RWPE1 (cell line): ENCODE results near the gene ZBED5.

Experiments used
- CTCF ChIA-PET: fragments of 350-600 bp; sonication (Branson Sonifier 250); formaldehyde crosslinking; extraction: SDS; loops from one replicate; lab custom pipeline; 2021; lab: Yijun Ruan, JAX
- POLR2A ChIA-PET: fragments of 400-600 bp; formaldehyde crosslinking; extraction: SDS; loops from one replicate; lab custom pipeline; 2020; ENCODE audit warnings: antibody characterized with exemption; ENCODE audit not compliant: low non-redundant PET; lab: Yijun Ruan, JAX
- DNase-seq: peaks from one replicate; pipeline ENCODE4 v3.0.0; 2012; ENCODE audit warnings: low spot score
- H3K27ac ChIP-seq: fragments of 450-650 bp; 2 replicates; pipeline ENCODE4 v1.5.1; 2017
- TF ChIP-seq, protein P1 (sequence below): fragments of 450-650 bp; conservative IDR thresholded peaks from 2 replicates; pipeline ENCODE4 v1.5.1; 2017; ENCODE audit warnings: low read depth, mild to moderate bottlenecking

Gene ZBED5

DNA sequence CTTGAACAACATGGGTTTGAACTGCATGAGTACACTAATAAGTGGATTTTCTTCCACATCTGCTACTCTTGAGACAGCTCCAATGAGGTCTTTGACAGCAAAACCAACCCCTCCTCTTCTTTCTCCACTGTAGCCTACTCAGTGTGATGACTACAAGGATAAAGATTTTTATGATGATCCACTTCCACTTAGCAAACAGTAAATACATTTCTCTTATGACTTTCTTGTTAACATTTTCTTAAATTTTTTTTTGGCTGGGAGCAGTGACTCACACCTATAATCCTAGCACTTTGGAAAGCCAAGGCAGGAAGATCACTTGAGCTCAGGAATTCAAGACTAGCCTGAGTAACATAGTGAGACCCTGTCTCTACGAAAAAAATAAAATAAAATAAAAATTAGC is 39.3 kb downstream of the ZBED5 start:
- DNase-seq = no peak
- peak overlapping the region; percentile 39; the same call in 1 of the 2 replicates for H3K27ac ChIP-seq
- POLR2A ChIA-PET = no interaction called here
- CTCF ChIA-PET = interaction anchor here (0.9 kb wide), 1 partner anchor 26 kb away, joined by 5 read pairs; no protein-coding TSS in a partner anchor
- TF ChIP-seq, protein P1, sequence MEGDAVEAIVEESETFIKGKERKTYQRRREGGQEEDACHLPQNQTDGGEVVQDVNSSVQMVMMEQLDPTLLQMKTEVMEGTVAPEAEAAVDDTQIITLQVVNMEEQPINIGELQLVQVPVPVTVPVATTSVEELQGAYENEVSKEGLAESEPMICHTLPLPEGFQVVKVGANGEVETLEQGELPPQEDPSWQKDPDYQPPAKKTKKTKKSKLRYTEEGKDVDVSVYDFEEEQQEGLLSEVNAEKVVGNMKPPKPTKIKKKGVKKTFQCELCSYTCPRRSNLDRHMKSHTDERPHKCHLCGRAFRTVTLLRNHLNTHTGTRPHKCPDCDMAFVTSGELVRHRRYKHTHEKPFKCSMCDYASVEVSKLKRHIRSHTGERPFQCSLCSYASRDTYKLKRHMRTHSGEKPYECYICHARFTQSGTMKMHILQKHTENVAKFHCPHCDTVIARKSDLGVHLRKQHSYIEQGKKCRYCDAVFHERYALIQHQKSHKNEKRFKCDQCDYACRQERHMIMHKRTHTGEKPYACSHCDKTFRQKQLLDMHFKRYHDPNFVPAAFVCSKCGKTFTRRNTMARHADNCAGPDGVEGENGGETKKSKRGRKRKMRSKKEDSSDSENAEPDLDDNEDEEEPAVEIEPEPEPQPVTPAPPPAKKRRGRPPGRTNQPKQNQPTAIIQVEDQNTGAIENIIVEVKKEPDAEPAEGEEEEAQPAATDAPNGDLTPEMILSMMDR = no peak

GRCh38 chr11:10813945-10814344 is 43.9 kb downstream of the ZBED5 start:
- TF ChIP-seq, protein P1 = no peak
- POLR2A ChIA-PET = no interaction called here
- no peak for DNase-seq
- CTCF ChIA-PET = no interaction called here
- H3K27ac ChIP-seq = no peak overlapping the region

DNA sequence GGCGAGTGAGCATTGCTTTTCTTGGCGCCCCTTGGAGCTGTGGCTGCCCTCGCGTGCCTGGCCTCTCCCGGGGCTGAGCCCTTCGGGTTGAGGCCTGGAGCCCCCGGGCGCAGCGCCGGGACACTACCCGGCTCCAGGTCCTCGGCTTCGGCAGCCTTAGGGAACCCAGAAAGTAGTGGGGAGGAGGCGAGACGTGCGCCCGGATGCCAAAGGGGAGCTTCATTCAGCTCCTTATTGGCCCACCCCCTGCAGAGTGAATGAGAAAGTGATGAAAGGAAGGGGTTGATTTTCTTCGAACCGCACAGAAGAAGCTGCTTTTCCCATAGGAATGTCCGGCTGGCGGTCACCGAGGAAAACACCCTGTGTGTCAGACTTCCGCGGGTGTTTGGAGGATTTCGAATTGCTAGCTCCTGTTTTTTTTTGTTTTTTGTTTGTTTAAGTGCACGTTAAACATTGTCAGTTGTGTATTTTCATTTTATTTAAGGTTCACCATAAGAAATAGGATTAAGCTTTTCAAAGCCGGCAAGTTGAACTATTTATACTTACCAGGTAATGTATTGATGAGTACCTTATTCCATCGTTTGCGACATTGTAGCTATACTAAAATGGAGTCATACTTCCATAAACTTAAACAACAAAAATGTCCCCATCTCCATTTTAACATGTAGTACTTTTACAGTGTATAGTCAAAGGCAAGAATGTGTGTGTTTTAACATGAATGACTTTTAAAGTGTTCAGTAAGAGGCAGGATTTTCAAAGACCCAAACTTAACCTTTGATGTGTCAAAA is 48.3 kb downstream of the ZBED5 start:
- TF ChIP-seq, protein P1 = no peak
- CTCF ChIA-PET = interaction anchor here (0.6 to 0.8 kb wide), 3 partner anchors 17 to 219 kb away, joined by 3 read pairs; no protein-coding TSS in a partner anchor
- peak overlapping the region; percentile 96 for H3K27ac ChIP-seq
- peak; percentile 67 for DNase-seq
- POLR2A ChIA-PET = interaction anchor here (0.6 to 1.8 kb wide), 10 partner anchors 12 to 398 kb away, joined by 3 to 24 read pairs (median 7); partner anchors contain the start of gene ZBED5

DNA sequence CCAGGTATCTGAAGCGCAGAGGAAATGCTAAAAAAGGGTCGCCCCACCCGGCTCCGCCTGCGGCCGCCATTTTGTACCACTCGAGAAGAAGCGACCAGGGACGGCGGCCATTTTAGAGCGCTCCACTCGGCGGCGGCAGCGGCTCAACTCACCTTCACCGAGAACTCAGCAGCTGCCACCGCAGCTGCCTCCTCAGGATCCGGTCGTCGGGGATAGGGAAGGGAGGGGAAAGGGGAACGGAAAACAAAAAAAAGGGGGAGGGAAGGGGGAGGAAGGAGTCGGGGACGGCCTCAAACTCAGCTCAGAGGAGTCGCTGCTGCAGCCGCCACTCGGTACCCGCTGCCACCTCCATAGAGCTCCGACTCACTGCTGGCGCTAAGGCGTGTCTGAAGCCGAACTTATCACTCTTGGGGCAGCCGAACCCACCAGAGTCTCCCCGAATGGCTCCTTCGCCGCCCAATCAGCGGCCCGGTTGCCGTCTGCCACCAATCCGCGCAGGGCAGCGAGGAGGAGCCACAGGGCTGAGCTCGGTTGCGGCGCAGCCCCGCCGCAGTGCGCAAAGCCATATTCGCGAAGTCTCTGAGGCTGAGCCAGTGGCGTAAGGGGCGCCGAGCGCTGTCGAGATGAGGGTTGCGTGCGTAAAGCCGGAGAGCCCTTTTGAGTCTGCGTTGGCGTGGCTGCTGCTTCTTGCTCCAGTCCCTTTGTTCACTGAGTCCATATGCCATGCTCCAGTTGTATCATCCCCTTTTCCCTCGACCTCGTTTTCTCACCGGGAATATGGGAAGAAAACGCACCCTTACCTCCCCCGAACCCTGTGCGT is 49.1 kb downstream of the ZBED5 start, which contains the start of gene EIF4G2:
EIF4G2 (minus strand) TSS at position 374 of the 820 bp plus-strand sequence.
- ChIA-PET CTCF (interaction anchor here (0.6 to 0.8 kb wide), 5 partner anchors 100 to 1041 kb away, joined by 3 read pairs; no protein-coding TSS in a partner anchor), POLR2A (interaction anchor here (0.6 to 1.8 kb wide), 15 partner anchors 11 to 397 kb away, joined by 3 to 24 read pairs (median 7); partner anchors contain the start of gene ZBED5)
- TF ChIP-seq, protein P1 = no peak
- peak within 1 kb of the TSS; percentile 96 for H3K27ac ChIP-seq
- DNase-seq = peak; percentile 99

GRCh38 chr11:10808235-10808552 is 49.7 kb downstream of the ZBED5 start:
- ChIA-PET POLR2A (interaction anchor here (0.6 to 1.8 kb wide), 11 partner anchors 10 to 258 kb away, joined by 3 to 24 read pairs (median 8); partner anchors contain the start of gene ZBED5), CTCF (interaction anchor here (0.7 kb wide), 1 partner anchor 1041 kb away, joined by 3 read pairs; no protein-coding TSS in a partner anchor)
- TF ChIP-seq, protein P1 = no peak

More at GRCh38 chr11:10808235-10808552, 49.7 kb downstream of the ZBED5 start:
- DNase-seq = no peak
- peak overlapping the region; percentile 96 for H3K27ac ChIP-seq
